HG03025 (cell line): ENCODE measurements around the gene CTDNEP1.

Experiments
- ATAC-seq: cut with Tn5 transposase; IDR thresholded peaks from one replicate; pipeline ENCODE4 v1.9.1; 2021; ENCODE audit warnings: mild to moderate bottlenecking, moderate library complexity; ENCODE audit not compliant: unreplicated experiment, low FRiP score

CTDNEP1 gene

GRCh38 chr17:7216242-7217112 lies 35.1 kb downstream of the CTDNEP1 start:
- ATAC-seq = no peak

- no peak for ATAC-seq
These were observed 35.8 kb downstream of the CTDNEP1 start for GRCh38 chr17:7215652-7216180.

- ATAC-seq = no peak
These were observed 36.3 kb downstream of the CTDNEP1 start for GRCh38 chr17:7215136-7215638.

DNA sequence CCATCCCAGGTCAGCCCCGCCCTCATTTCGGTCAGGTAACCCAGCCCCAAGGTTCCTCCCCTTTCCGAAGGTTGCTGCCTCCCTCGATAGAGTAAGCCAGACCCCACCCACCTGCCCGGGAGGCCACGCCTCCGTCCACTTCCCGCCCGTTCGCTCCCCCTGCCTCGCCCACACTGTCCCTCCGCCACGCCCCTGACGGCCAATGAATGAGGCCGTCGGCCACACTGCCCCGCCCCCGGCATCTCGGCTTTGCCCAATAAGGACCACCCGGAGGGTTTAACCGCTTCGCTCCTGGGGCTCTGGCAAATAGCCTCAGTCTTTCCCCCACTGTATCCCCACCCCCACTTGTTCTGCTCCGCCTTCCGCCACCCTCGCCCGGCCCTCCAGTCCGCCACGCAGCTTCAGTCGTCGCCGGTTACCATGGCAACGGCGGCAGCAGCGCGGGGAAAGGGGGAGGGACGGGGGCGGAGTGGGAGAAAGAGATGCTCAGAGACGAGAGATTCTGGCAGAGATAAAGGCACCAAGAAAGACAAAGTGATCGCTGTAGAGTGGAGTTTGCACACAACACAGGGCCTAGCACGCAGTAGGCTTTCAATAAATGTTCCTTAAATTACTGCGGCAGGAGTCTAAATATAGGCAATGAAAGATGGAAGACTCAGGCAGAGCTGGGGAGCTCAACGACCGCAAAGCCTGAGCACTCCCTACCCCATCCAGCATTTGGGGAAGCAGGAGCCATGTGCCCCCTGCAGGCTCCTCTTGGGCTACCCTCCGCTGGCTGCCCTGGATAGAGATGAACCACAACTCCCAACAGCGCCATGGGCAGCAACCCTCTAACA lies 37.0 kb downstream of the CTDNEP1 start:
- ATAC-seq = peak; percentile 52

GRCh38 chr17:7213895-7214299 lies 37.6 kb downstream of the CTDNEP1 start:
- ATAC-seq = peak; percentile 5

- no peak for ATAC-seq
These were observed 39.9 kb downstream of the CTDNEP1 start for GRCh38 chr17:7211491-7212273.

GRCh38 chr17:7208754-7209460 lies 42.6 kb downstream of the CTDNEP1 start:
- ATAC-seq = no peak

GRCh38 chr17:7208027-7208571 lies 43.4 kb downstream of the CTDNEP1 start:
- no peak for ATAC-seq

- ATAC-seq = no peak
These were observed 44.2 kb downstream of the CTDNEP1 start for GRCh38 chr17:7207120-7208001.

DNA sequence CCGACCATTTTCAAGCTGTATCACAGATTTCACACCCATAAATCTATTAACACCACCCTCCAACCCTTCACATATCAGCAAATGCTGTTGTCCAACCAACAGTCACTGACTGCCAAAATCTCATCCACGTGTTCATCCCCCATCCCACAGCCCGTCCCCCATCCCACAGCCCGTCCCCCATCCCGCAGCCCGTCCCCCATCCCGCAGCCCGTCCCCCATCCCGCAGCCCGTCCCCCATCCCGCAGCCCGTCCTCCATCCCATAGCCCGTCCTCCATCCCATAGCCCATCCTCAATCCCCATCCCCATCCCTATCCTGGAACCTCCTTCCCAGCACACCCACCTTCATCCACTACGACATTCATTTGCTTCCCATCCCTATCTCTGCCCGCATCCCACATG lies 46.0 kb downstream of the CTDNEP1 start:
- ATAC-seq = no peak

- ATAC-seq = peak; percentile 64
These were observed 46.6 kb downstream of the CTDNEP1 start for GRCh38 chr17:7204828-7205461.

GRCh38 chr17:7204336-7204735 lies 47.2 kb downstream of the CTDNEP1 start:
- ATAC-seq = no peak

DNA sequence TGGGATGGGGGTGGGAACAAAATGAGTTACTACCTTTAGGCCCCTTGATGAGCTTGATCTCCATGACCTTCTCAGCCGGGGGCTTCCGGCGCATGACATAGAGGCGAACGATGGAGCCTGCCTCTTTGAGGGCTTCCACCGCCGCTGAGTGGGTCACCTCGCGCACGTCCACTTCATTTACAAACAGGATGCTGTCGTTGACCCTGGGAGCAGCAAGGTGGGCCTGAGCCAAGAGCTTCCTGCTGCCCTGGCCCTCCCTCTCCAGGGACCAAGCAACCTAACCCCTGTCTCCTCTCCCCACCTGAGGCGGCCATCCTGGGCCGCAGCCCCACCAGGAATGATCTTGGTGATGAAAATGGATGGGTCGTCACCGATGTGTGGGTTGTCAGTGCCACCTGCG lies 48.1 kb downstream of the CTDNEP1 start:
- no peak for ATAC-seq

GRCh38 chr17:7196651-7197401 lies 54.7 kb downstream of the CTDNEP1 start:
- no peak for ATAC-seq

GRCh38 chr17:7195971-7196370 lies 55.6 kb downstream of the CTDNEP1 start:
- no peak for ATAC-seq
